ENCODE data around the gene MBP.

DNA sequence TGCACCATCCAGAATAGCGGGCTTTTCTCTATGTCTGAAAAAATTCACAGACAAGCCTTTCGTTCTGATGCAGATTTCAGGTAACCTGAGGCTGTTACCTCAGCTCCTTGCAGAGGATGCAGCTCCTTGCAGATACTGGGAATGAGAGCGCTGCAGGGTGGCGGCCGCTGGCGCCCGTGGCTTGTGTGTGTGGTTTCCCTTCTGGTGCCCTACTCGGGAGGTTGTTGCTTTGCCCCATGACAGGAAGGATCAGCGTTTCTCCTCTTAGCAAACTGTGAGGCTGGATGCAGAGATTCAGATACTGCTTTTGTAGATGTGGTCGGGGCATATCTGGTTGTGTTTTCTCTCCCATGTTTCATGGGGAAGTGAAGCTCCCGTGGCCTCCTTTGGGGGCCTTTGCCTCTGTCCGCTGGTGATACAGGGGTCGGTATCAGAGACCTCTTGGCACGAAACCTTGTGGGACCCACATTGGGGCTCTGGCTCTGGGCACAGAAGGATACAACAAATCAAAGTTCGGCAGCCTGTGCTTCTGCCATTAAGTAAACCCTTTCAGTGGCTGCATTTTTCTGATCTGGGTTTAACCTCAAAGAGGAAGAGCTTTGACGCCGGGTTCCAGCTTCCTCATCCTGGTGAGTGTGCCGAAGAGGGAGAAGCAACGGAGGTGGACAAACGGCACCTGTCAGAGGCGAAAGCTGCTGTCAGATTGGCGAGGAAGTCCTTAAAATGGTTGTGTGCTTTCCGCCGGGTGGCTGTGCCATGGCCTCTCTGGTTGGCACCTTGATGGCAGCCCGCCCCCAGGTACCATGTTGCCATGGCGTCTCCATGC is 127.8 kb downstream of the MBP start:
- TF ChIP-seq POLR2A (IDR thresholded peaks at IDR 0.05; ENCODE audit: extremely low read depth, insufficient read length) (no peak), CTCF (IDR thresholded peaks at IDR 0.05; ENCODE audit: low read depth, low read length) (no peak)
